Measurements from ENCODE around the gene IFT27.

DNA sequence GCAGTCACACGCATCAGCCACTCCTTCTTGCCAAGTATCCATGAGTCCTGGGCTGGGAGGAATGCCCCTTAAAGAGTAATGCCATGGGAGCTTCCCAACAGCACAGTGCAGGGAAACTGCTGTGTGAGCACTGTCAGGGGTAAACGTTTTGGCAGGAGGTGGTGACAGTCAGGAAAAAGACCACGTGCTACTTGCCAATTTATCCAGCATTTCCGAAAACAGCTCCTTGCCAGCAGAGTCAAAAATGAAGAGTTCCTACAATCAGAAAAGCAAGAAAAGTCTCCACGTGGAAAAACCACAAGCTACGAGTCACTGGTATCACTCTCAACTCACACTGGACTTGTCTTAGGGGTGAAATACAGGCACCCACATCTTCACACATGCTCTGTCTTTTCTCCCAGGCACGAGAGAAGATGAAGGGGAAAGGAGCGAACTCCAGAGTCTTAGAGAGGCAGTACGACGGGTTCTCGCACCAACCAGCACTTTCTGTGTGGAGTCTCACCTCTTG is 9.9 kb downstream of the IFT27 start:
- TF ChIP-seq, protein P1, sequence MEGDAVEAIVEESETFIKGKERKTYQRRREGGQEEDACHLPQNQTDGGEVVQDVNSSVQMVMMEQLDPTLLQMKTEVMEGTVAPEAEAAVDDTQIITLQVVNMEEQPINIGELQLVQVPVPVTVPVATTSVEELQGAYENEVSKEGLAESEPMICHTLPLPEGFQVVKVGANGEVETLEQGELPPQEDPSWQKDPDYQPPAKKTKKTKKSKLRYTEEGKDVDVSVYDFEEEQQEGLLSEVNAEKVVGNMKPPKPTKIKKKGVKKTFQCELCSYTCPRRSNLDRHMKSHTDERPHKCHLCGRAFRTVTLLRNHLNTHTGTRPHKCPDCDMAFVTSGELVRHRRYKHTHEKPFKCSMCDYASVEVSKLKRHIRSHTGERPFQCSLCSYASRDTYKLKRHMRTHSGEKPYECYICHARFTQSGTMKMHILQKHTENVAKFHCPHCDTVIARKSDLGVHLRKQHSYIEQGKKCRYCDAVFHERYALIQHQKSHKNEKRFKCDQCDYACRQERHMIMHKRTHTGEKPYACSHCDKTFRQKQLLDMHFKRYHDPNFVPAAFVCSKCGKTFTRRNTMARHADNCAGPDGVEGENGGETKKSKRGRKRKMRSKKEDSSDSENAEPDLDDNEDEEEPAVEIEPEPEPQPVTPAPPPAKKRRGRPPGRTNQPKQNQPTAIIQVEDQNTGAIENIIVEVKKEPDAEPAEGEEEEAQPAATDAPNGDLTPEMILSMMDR (conservative IDR thresholded peaks at IDR 0.05; ENCODE audit: low read depth in 2 of 2), result no peak
- TF ChIP-seq POLR2AphosphoS5 (IDR thresholded peaks at IDR 0.05; ENCODE audit: low read depth) (no peak), CREB1 (CRISPR knock-in tag; IDR thresholded peaks at IDR 0.05; ENCODE audit: low read depth) (no peak), EZH2 (IDR thresholded peaks at IDR 0.05; ENCODE audit: low read depth, unreplicated experiment) (no peak), STAT1 (IDR thresholded peaks at IDR 0.05; ENCODE audit: unreplicated experiment) (no peak), EZH2phosphoT487 (IDR thresholded peaks at IDR 0.05; ENCODE audit: unreplicated experiment) (no peak), ZNF331 (CRISPR knock-in tag; IDR thresholded peaks at IDR 0.05; ENCODE audit: low read depth) (no peak), JUNB (IDR thresholded peaks at IDR 0.05; ENCODE audit: unreplicated experiment) (no peak), NANOG (IDR thresholded peaks at IDR 0.05; ENCODE audit: borderline replicate concordance) (no peak)
- TF ChIP-seq, protein P2, sequence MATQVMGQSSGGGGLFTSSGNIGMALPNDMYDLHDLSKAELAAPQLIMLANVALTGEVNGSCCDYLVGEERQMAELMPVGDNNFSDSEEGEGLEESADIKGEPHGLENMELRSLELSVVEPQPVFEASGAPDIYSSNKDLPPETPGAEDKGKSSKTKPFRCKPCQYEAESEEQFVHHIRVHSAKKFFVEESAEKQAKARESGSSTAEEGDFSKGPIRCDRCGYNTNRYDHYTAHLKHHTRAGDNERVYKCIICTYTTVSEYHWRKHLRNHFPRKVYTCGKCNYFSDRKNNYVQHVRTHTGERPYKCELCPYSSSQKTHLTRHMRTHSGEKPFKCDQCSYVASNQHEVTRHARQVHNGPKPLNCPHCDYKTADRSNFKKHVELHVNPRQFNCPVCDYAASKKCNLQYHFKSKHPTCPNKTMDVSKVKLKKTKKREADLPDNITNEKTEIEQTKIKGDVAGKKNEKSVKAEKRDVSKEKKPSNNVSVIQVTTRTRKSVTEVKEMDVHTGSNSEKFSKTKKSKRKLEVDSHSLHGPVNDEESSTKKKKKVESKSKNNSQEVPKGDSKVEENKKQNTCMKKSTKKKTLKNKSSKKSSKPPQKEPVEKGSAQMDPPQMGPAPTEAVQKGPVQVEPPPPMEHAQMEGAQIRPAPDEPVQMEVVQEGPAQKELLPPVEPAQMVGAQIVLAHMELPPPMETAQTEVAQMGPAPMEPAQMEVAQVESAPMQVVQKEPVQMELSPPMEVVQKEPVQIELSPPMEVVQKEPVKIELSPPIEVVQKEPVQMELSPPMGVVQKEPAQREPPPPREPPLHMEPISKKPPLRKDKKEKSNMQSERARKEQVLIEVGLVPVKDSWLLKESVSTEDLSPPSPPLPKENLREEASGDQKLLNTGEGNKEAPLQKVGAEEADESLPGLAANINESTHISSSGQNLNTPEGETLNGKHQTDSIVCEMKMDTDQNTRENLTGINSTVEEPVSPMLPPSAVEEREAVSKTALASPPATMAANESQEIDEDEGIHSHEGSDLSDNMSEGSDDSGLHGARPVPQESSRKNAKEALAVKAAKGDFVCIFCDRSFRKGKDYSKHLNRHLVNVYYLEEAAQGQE (IDR thresholded peaks at IDR 0.05; ENCODE audit: unreplicated experiment), result no peak
- TF ChIP-seq, protein P3, sequence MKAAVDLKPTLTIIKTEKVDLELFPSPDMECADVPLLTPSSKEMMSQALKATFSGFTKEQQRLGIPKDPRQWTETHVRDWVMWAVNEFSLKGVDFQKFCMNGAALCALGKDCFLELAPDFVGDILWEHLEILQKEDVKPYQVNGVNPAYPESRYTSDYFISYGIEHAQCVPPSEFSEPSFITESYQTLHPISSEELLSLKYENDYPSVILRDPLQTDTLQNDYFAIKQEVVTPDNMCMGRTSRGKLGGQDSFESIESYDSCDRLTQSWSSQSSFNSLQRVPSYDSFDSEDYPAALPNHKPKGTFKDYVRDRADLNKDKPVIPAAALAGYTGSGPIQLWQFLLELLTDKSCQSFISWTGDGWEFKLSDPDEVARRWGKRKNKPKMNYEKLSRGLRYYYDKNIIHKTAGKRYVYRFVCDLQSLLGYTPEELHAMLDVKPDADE (IDR thresholded peaks at IDR 0.05), result no peak
- TF ChIP-seq, protein P4, sequence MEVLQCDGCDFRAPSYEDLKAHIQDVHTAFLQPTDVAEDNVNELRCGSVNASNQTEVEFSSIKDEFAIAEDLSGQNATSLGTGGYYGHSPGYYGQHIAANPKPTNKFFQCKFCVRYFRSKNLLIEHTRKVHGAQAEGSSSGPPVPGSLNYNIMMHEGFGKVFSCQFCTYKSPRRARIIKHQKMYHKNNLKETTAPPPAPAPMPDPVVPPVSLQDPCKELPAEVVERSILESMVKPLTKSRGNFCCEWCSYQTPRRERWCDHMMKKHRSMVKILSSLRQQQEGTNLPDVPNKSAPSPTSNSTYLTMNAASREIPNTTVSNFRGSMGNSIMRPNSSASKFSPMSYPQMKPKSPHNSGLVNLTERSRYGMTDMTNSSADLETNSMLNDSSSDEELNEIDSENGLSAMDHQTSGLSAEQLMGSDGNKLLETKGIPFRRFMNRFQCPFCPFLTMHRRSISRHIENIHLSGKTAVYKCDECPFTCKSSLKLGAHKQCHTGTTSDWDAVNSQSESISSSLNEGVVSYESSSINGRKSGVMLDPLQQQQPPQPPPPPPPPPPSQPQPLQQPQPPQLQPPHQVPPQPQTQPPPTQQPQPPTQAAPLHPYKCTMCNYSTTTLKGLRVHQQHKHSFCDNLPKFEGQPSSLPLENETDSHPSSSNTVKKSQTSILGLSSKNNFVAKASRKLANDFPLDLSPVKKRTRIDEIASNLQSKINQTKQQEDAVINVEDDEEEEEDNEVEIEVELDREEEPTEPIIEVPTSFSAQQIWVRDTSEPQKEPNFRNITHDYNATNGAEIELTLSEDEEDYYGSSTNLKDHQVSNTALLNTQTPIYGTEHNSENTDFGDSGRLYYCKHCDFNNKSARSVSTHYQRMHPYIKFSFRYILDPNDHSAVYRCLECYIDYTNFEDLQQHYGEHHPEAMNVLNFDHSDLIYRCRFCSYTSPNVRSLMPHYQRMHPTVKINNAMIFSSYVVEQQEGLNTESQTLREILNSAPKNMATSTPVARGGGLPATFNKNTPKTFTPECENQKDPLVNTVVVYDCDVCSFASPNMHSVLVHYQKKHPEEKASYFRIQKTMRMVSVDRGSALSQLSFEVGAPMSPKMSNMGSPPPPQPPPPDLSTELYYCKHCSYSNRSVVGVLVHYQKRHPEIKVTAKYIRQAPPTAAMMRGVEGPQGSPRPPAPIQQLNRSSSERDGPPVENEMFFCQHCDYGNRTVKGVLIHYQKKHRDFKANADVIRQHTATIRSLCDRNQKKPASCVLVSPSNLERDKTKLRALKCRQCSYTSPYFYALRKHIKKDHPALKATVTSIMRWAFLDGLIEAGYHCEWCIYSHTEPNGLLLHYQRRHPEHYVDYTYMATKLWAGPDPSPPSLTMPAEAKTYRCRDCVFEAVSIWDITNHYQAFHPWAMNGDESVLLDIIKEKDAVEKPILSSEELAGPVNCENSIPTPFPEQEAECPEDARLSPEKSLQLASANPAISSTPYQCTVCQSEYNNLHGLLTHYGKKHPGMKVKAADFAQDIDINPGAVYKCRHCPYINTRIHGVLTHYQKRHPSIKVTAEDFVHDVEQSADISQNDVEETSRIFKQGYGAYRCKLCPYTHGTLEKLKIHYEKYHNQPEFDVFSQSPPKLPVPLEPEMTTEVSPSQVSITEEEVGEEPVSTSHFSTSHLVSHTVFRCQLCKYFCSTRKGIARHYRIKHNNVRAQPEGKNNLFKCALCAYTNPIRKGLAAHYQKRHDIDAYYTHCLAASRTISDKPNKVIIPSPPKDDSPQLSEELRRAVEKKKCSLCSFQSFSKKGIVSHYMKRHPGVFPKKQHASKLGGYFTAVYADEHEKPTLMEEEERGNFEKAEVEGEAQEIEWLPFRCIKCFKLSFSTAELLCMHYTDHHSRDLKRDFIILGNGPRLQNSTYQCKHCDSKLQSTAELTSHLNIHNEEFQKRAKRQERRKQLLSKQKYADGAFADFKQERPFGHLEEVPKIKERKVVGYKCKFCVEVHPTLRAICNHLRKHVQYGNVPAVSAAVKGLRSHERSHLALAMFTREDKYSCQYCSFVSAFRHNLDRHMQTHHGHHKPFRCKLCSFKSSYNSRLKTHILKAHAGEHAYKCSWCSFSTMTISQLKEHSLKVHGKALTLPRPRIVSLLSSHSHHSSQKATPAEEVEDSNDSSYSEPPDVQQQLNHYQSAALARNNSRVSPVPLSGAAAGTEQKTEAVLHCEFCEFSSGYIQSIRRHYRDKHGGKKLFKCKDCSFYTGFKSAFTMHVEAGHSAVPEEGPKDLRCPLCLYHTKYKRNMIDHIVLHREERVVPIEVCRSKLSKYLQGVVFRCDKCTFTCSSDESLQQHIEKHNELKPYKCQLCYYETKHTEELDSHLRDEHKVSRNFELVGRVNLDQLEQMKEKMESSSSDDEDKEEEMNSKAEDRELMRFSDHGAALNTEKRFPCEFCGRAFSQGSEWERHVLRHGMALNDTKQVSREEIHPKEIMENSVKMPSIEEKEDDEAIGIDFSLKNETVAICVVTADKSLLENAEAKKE (CRISPR knock-in tag; IDR thresholded peaks at IDR 0.05), result no peak

Data from GM23338 (cell line).